Activated B cell treated with CpG ODN at 0.5 μM for 24 hours (primary cell): ENCODE results near the gene FRRS1. TPM values are rescaled to one million over a fixed set of nuclear protein-coding genes. Genes with fewer than 3 reads are reported as not detected.

Source experiments
- ATAC-seq: fragments of 200-7000 bp; cut with Tn5 transposase; one replicate; pipeline ENCODE4 v1.10.0; 2021; ENCODE audit warnings: low read depth, mild to moderate bottlenecking, moderate library complexity
- CTCF ChIA-PET: fragments of 350-600 bp; sonication (Branson Sonifier 250); formaldehyde crosslinking; loops from one replicate; lab custom pipeline; 2021; ENCODE audit warnings: antibody characterized with exemption; lab: Charles Lee
- POLR2A ChIA-PET: fragments of 350-600 bp; sonication (Branson Sonifier 250); formaldehyde crosslinking; loops from one replicate; lab custom pipeline; 2021; ENCODE audit warnings: antibody characterized with exemption; lab: Charles Lee
- DNase-seq: peaks from one replicate; pipeline ENCODE4 v3.0.0; 2022
- H3K27ac Mint-ChIP-seq: one replicate; pipeline ENCODE4 v1.8.0; 2020; ENCODE audit warnings: mixed read lengths
- H3K27me3 Mint-ChIP-seq: one replicate; pipeline ENCODE4 v1.8.0; 2021; ENCODE audit warnings: mixed read lengths
- H3K36me3 Mint-ChIP-seq: one replicate; pipeline ENCODE4 v1.8.0; 2021; ENCODE audit warnings: low read depth, mixed read lengths
- H3K4me1 Mint-ChIP-seq: one replicate; pipeline ENCODE4 v1.8.0; 2021; ENCODE audit warnings: mixed read lengths
- H3K4me3 Mint-ChIP-seq: one replicate; pipeline ENCODE4 v1.8.0; 2020; ENCODE audit warnings: mild to moderate bottlenecking, mixed read lengths
- H3K9me3 Mint-ChIP-seq: one replicate; pipeline ENCODE4 v1.8.0; 2020; ENCODE audit warnings: mixed read lengths
- intact Hi-C: fragments of 100-400 bp; cut with micrococcal nuclease; formaldehyde crosslinking; loops from one replicate; pipeline ENCODE4 v1.15.1; 2024
- total RNA-seq: library from RNA; stranded (reverse); gene quantifications from 2 replicates; pipeline ENCODE4 v1.2.3, GENCODE V29; 2022
- TF ChIP-seq, protein P1 (sequence below): fragments of 200-600 bp; IDR thresholded peaks from one replicate; pipeline ENCODE4 v1.8.0; 2022; ENCODE audit warnings: antibody characterized with exemption, mild to moderate bottlenecking

FRRS1 gene
- total RNA-seq, 1 donor from 2014 or later, result 1.1 TPM

DNA sequence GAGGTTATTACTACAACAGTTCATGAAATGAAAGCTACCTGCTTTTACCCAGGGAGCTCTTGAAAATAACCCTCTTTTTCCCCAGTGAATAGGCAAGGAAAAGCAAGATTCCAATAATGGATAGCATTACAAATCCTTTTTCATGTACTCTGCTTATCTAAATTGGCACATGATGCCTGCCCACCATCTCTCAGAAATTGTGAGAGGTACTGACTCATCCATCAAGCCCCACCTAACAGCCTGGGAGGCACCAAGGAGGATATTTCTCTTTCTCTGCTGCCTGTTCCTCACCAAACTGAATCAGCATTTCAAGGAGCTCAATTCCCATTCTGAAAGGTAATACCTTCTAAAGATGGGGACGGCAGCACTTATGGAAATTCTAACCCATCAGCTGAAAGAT, 86.2 kb downstream of the FRRS1 start:
- ChIA-PET CTCF (no interaction called here), POLR2A (no interaction called here)
- H3K27me3 Mint-ChIP-seq, result no peaks in the 10 kb centered on the region
- TF ChIP-seq, protein P1, sequence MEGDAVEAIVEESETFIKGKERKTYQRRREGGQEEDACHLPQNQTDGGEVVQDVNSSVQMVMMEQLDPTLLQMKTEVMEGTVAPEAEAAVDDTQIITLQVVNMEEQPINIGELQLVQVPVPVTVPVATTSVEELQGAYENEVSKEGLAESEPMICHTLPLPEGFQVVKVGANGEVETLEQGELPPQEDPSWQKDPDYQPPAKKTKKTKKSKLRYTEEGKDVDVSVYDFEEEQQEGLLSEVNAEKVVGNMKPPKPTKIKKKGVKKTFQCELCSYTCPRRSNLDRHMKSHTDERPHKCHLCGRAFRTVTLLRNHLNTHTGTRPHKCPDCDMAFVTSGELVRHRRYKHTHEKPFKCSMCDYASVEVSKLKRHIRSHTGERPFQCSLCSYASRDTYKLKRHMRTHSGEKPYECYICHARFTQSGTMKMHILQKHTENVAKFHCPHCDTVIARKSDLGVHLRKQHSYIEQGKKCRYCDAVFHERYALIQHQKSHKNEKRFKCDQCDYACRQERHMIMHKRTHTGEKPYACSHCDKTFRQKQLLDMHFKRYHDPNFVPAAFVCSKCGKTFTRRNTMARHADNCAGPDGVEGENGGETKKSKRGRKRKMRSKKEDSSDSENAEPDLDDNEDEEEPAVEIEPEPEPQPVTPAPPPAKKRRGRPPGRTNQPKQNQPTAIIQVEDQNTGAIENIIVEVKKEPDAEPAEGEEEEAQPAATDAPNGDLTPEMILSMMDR, result no peak
- H3K9me3 Mint-ChIP-seq, result no peaks in the 10 kb centered on the region
- H3K4me3 Mint-ChIP-seq, result no peak overlapping the region
- H3K36me3 Mint-ChIP-seq, result no peaks in the 10 kb centered on the region
- intact Hi-C loops, result no loop called here
- no peaks in the 10 kb centered on the region for H3K4me1 Mint-ChIP-seq
- no peak for DNase-seq
- H3K27ac Mint-ChIP-seq, result no peak overlapping the region
- no peak for ATAC-seq

DNA sequence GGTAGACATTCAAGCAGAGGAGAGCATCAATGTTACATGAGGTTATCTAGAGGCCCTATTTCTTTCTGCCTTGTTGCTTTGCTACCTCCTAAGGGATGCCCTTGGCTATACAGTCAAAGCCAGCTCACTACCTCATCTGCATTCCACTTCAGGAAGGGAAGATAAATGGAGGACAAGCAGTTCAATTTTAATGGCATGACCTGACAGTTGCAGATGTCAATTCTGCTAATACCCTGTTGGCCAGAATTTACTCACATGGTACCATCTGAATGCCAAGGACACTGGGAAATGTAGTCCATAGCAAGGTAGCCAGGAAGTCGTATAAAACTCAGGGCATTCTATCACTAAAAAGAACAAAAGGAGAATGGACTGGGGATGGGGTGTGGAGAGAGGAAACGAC, 89.0 kb downstream of the FRRS1 start:
- Mint-ChIP-seq H3K36me3 (no peaks in the 10 kb centered on the region), H3K4me3 (no peak overlapping the region), H3K27me3 (peaks cover 9% of the 10 kb centered on the region), H3K9me3 (no peaks in the 10 kb centered on the region), H3K27ac (no peak overlapping the region), H3K4me1 (no peaks in the 10 kb centered on the region)
- TF ChIP-seq, protein P1, result no peak
- intact Hi-C loops, result no loop called here
- ChIA-PET POLR2A (no interaction called here), CTCF (no interaction called here)
- no peak for DNase-seq
- ATAC-seq, result no peak

DNA sequence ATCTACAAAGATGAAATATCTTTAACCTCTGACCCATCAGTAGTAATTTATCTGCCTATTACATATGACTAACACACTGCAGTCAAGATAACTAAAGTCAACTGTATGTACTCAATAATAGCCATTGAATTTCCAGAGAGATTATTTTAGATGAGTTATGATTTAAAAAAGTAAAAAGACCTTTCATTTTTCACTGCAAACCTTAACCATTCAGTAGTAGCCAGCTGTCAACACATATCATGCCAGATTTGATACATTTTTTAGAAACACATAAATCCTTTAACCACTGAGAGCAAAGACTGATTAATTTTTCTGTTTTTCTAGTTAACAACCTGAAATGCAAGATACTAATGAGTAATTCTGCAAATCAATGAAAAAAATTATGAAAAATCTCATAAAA, 89.6 kb downstream of the FRRS1 start:
- Mint-ChIP-seq H3K4me1 (no peaks in the 10 kb centered on the region), H3K27me3 (peaks cover 11% of the 10 kb centered on the region), H3K9me3 (no peaks in the 10 kb centered on the region), H3K36me3 (no peaks in the 10 kb centered on the region), H3K4me3 (no peak overlapping the region), H3K27ac (no peak overlapping the region)
- ATAC-seq (no peak), DNase-seq (no peak)
- ChIA-PET CTCF (no interaction called here), POLR2A (no interaction called here)
- TF ChIP-seq, protein P1, result no peak
- intact Hi-C loops, result no loop called here

DNA sequence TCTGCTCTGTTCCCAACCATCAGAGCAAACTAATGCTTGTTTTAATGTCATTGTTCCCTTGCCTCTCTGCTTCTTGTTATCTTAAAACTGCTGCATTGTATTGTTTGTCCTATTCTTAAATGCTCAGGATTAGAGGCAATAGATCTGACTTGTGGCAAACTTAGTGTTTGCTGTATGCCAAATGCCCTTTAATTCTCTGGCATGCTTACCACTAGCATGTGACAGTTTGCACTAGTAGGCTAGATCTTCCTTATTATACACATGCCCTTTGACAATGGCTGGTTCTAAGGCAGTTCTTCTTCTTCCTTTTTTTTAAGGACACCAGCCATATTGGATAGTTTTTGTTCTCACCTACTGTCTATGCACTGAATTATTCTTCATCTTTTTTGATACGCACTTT, 90.4 kb downstream of the FRRS1 start:
- no peaks in the 10 kb centered on the region for H3K4me1 Mint-ChIP-seq
- peaks cover 11% of the 10 kb centered on the region for H3K27me3 Mint-ChIP-seq
- ChIA-PET POLR2A (no interaction called here), CTCF (no interaction called here)
- H3K36me3 Mint-ChIP-seq, result no peaks in the 10 kb centered on the region
- DNase-seq, result no peak
- H3K4me3 Mint-ChIP-seq, result no peak overlapping the region
- H3K9me3 Mint-ChIP-seq, result no peaks in the 10 kb centered on the region
- intact Hi-C loops, result no loop called here
- TF ChIP-seq, protein P1, result no peak
- no peak overlapping the region for H3K27ac Mint-ChIP-seq
- ATAC-seq, result no peak

DNA sequence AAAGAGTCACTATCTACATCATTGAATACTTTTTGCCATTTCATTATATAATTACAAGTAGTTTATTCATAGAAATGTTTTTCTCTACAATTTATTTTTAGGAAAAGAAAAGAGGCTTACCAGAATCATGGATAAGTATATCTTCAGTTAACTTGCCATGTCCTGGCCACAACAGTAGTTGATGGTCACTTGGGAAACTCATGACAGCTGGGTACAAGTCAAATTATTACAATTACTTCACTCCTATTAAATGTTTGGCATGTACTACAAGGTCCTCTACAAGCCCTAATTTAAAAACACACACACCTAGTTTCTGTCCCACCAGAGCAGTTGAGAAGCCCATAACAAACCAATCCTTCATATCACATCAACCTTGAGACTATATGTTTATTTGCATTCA, 91.1 kb downstream of the FRRS1 start:
- TF ChIP-seq, protein P1, result no peak
- POLR2A ChIA-PET, result no interaction called here
- H3K9me3 Mint-ChIP-seq, result no peaks in the 10 kb centered on the region
- no peaks in the 10 kb centered on the region for H3K4me1 Mint-ChIP-seq
- CTCF ChIA-PET, result no interaction called here
- intact Hi-C loops, result no loop called here
- no peak for ATAC-seq
- DNase-seq, result no peak
- H3K27ac Mint-ChIP-seq, result no peak overlapping the region
- peaks cover 11% of the 10 kb centered on the region for H3K27me3 Mint-ChIP-seq
- H3K4me3 Mint-ChIP-seq, result no peak overlapping the region
- H3K36me3 Mint-ChIP-seq, result no peaks in the 10 kb centered on the region
